DMS53 (cell line): ENCODE measurements around the gene COMMD9.

ENCODE experiments used
- DNase-seq: peaks from one replicate; lab custom pipeline; 2025; lab: John Stamatoyannopoulos, UW

COMMD9 gene

GRCh38 chr11:36257351-36257750 is 31.9 kb downstream of the COMMD9 start:
- peak; percentile 3 for DNase-seq

- DNase-seq: no peak
These were observed 34.5 kb downstream of the COMMD9 start for GRCh38 chr11:36254713-36255112.

- peak; percentile 52 for DNase-seq
These were observed 36.0 kb downstream of the COMMD9 start for GRCh38 chr11:36253238-36253637.

GRCh38 chr11:36251823-36252222 is 37.4 kb downstream of the COMMD9 start:
- no peak for DNase-seq

- DNase-seq: no peak
These were observed 40.0 kb downstream of the COMMD9 start for GRCh38 chr11:36249246-36249645.

GRCh38 chr11:36248436-36248835 is 40.8 kb downstream of the COMMD9 start:
- DNase-seq: no peak

- no peak for DNase-seq
These were observed 41.7 kb downstream of the COMMD9 start for GRCh38 chr11:36247493-36247892.

GRCh38 chr11:36243641-36244040 is 45.6 kb downstream of the COMMD9 start:
- DNase-seq: no peak

GRCh38 chr11:36241497-36241896 is 47.7 kb downstream of the COMMD9 start:
- no peak for DNase-seq

- DNase-seq: no peak
These were observed 48.4 kb downstream of the COMMD9 start for GRCh38 chr11:36240801-36241200.

- DNase-seq: no peak
These were observed 49.1 kb downstream of the COMMD9 start for GRCh38 chr11:36240173-36240572.

GRCh38 chr11:36239636-36240035 is 49.6 kb downstream of the COMMD9 start:
- DNase-seq: no peak

- no peak for DNase-seq
These were observed 50.3 kb downstream of the COMMD9 start for GRCh38 chr11:36238881-36239280.

GRCh38 chr11:36238036-36238631 is 51.1 kb downstream of the COMMD9 start:
- DNase-seq: no peak

GRCh38 chr11:36237391-36237790 is 51.8 kb downstream of the COMMD9 start:
- DNase-seq: no peak

- DNase-seq: no peak
These were observed 53.5 kb downstream of the COMMD9 start for GRCh38 chr11:36235750-36236149.

GRCh38 chr11:36234825-36235224 is 54.4 kb downstream of the COMMD9 start:
- DNase-seq: no peak

- no peak for DNase-seq
These were observed 56.0 kb downstream of the COMMD9 start for GRCh38 chr11:36233204-36233603.

- no peak for DNase-seq
These were observed 58.2 kb downstream of the COMMD9 start for GRCh38 chr11:36230779-36231699.

GRCh38 chr11:36229091-36229705 is 60.0 kb downstream of the COMMD9 start:
- no peak for DNase-seq

- DNase-seq: no peak
These were observed 60.5 kb downstream of the COMMD9 start for GRCh38 chr11:36228689-36229088.

GRCh38 chr11:36227044-36227443 is 62.2 kb downstream of the COMMD9 start:
- no peak for DNase-seq
